K562 (cell line): Measurements from ENCODE around the gene RIPK4. TPM values are rescaled to one million over a fixed set of nuclear protein-coding genes. Genes with fewer than 3 reads are reported as not detected.

Experiments used
- ATAC-seq: fragments of 200-7000 bp; cut with Tn5 transposase; 3 replicates; pipeline ENCODE4 v1.9.1; 2020; ENCODE audit warnings: moderate library complexity
- BruUV-seq: library from RNA; stranded (reverse); fragments of 400-500 nt; replicated peaks from 2 replicates; lab custom pipeline; 2021; lab: Mats Ljungman, UMichigan
- CTCF ChIA-PET: fragments of 300-600 bp; formaldehyde crosslinking; extraction: SDS; loops from one replicate; lab custom pipeline; 2021; ENCODE audit warnings: low intra/inter-chr PET ratio; lab: Yijun Ruan, JAX
- POLR2A ChIA-PET: fragments of 300-600, 350-650 bp; sonication (Branson Sonifier 250); formaldehyde crosslinking; extraction: SDS; loops from one replicate; lab custom pipeline; 2021; ENCODE audit warnings: antibody characterized with exemption, inconsistent platforms; lab: Yijun Ruan, JAX
- DNase-seq, 4 experiments: peaks; one replicate each; pipeline versions ENCODE4 v3.0.0 to v3.0.0-alpha.2; 2011 to 2018; ENCODE audit warnings: low spot score in 3 of 4, mixed read lengths in 3 of 4; ENCODE audit errors: extremely low read depth in 1 of 4
- FAIRE-seq: peaks from 2 replicates; lab custom pipeline; 2011; peaks lifted over from hg19 to GRCh38; lab: Jason Lieb, UNC
- H2AFZ ChIP-seq: 2 replicates; pipeline ENCODE4 v1.6.0; 2011; ENCODE audit warnings: low read depth, low read length, control low read depth, inconsistent platforms
- H3K27ac ChIP-seq: fragments of 200-600 bp; 3 replicates; pipeline ENCODE4 v1.8.0; 2011; ENCODE audit warnings: low read depth, mild to moderate bottlenecking, control low read depth, inconsistent platforms, low read length, moderate library complexity, mixed read lengths; ENCODE audit errors: extremely low read depth
- H3K27me3 ChIP-seq, 2 experiments: fragments of 300-600 bp in 1 of 2; 2 replicates in 1 of 2; 3 replicates in 1 of 2; pipeline versions ENCODE4 v1.6.0 to v1.8.0; 2011; ENCODE audit warnings: inconsistent platforms in 2 of 2, low read length in 2 of 2, mild to moderate bottlenecking in 1 of 2, mixed read lengths in 1 of 2, moderate library complexity in 1 of 2; ENCODE audit not compliant: control insufficient read depth in 2 of 2, insufficient read depth in 2 of 2
- H3K36me3 ChIP-seq: fragments of 300-600 bp; 3 replicates; pipeline ENCODE4 v1.8.0; 2011; ENCODE audit warnings: mild to moderate bottlenecking, low read length, inconsistent platforms; ENCODE audit not compliant: control insufficient read depth, insufficient read depth
- H3K4me1 ChIP-seq, 2 experiments: fragments of 200-600 bp in 1 of 2; replicated peaks in 1 of 2; 2 replicates in 1 of 2; 3 replicates in 1 of 2; pipeline versions ENCODE4 v1.5.1 to v1.8.0; 2011; ENCODE audit warnings: inconsistent platforms in 2 of 2, low read length in 2 of 2, mild to moderate bottlenecking in 1 of 2, mixed read lengths in 1 of 2, moderate library complexity in 1 of 2; ENCODE audit not compliant: control insufficient read depth in 2 of 2, insufficient read depth in 2 of 2
- H3K4me2 ChIP-seq: 2 replicates; pipeline ENCODE4 v1.6.1; 2011; ENCODE audit warnings: low read length, control low read depth, inconsistent platforms, mixed read lengths; ENCODE audit not compliant: insufficient read depth
- H3K4me3 ChIP-seq: fragments of 200-600 bp; sonication (generic), shearing (Covaris generic); 2 replicates; pipeline ENCODE4 v1.5.1; 2016; ENCODE audit warnings: control low read depth, inconsistent platforms
- H3K79me2 ChIP-seq: fragments of 200-600 bp; 3 replicates; pipeline ENCODE4 v1.8.0; 2011; ENCODE audit warnings: low read length, inconsistent platforms; ENCODE audit not compliant: control insufficient read depth, insufficient read depth
- H3K9ac ChIP-seq, 2 experiments: 2 replicates each; pipeline versions ENCODE4 v1.6.0 to v1.6.1; 2011; ENCODE audit warnings: low read depth in 2 of 2, low read length in 2 of 2, control low read depth in 1 of 2, inconsistent platforms in 1 of 2, mild to moderate bottlenecking in 1 of 2, mixed read lengths in 1 of 2; ENCODE audit not compliant: insufficient read depth in 1 of 2
- H3K9me1 ChIP-seq: one replicate; pipeline ENCODE4 v1.6.0; 2011; ENCODE audit warnings: inconsistent platforms, mild to moderate bottlenecking, low read length, moderate library complexity; ENCODE audit not compliant: control insufficient read depth, insufficient read depth
- H3K9me3 ChIP-seq: replicated peaks from 2 replicates; pipeline ENCODE4 v1.5.1; 2011; ENCODE audit warnings: low read depth, low read length, inconsistent platforms; ENCODE audit not compliant: control insufficient read depth, insufficient read depth
- H4K20me1 ChIP-seq: replicated peaks from 2 replicates; pipeline ENCODE4 v1.6.1; 2011; ENCODE audit warnings: low read length, inconsistent platforms, mixed read lengths; ENCODE audit not compliant: control insufficient read depth, insufficient read depth
- CTBP1 ChIP-seq: fragments of 450-650 bp; IDR thresholded peaks from 2 replicates; pipeline ENCODE4 v1.6.1; 2016; ENCODE audit warnings: borderline replicate concordance
- IRF2 ChIP-seq: sonication (generic); formaldehyde crosslinking; IDR thresholded peaks from 2 replicates; pipeline ENCODE4 v1.8.1; 2022; ENCODE audit warnings: mild to moderate bottlenecking, missing genetic modification reagents
- NEUROD1 ChIP-seq: fragments of 150-350 bp; IDR thresholded peaks from 2 replicates; pipeline ENCODE4 v1.6.1; 2014; ENCODE audit warnings: borderline replicate concordance, low read length, low read depth; ENCODE audit not compliant: partially characterized antibody
- TCF7L2 ChIP-seq: fragments of 150-350 bp; IDR thresholded peaks from 2 replicates; pipeline ENCODE4 v1.6.1; 2016; ENCODE audit warnings: low read depth, mild to moderate bottlenecking, low read length, moderate library complexity
- WGBS: fragments of 100-300 bp; shearing (Covaris generic); methylation state at CpG from one replicate; pipeline ENCODE4 v1.1.6; 2016; ENCODE audit warnings: low coverage, mixed read lengths; ENCODE audit not compliant: insufficient coverage; ENCODE audit errors: missing lambda C conversion rate; 5-methylcytosine and 5-hydroxymethylcytosine counted together
- in situ Hi-C: fragments of 300-500 bp; cut with MboI; formaldehyde crosslinking; loops from 4 replicates; pipeline ENCODE4 v1.15.0; 2018; ENCODE audit warnings: inconsistent platforms, mixed read lengths
- intact Hi-C: fragments of 100-400 bp; cut with micrococcal nuclease; formaldehyde crosslinking; loops from 2 replicates; pipeline ENCODE4 v1.14.2; 2022
- polyA plus RNA-seq, 8 experiments: library from polyadenylated mRNA; depleted of rRNA in 4 of 8; stranded (reverse) in 5 of 8; unstranded in 3 of 8; fragments of >200 nt; fragmentation: Nextera tagmentation in 2 of 8; fragmentation: Illumina TruSeq in 1 of 8; extraction: Ambion mirVana in 2 of 8; extraction: Trizol in 1 of 8; gene quantifications; 2 replicates each; pipeline versions ENCODE4 v1.2.1 to v1.2.3, GENCODE V29; 2011 to 2014; ENCODE audit warnings: inconsistent platforms in 1 of 8, missing spikeins in 1 of 8
- total RNA-seq, 7 experiments: library from RNA; depleted of rRNA in 6 of 7; stranded (reverse); fragments of >200 nt in 6 of 7; fragmentation: Illumina TruSeq in 2 of 7; extraction: Trizol in 2 of 7; gene quantifications; 2 replicates each; pipeline versions ENCODE4 v1.2.1 to v1.2.3, GENCODE V29; 2011 to 2021; ENCODE audit warnings: low replicate concordance in 1 of 7
- TF ChIP-seq, protein P1 (sequence below): sonication (generic); formaldehyde crosslinking; IDR thresholded peaks from 2 replicates; pipeline ENCODE4 v1.8.1; 2023; ENCODE audit warnings: missing genetic modification reagents, mild to moderate bottlenecking, borderline replicate concordance

The RIPK4 gene
- total and polyA plus RNA-seq, 9 of the 15 experiments (the other 6 are each of a cell fraction or from before 2014, with no cell fraction given): not detected

DNA sequence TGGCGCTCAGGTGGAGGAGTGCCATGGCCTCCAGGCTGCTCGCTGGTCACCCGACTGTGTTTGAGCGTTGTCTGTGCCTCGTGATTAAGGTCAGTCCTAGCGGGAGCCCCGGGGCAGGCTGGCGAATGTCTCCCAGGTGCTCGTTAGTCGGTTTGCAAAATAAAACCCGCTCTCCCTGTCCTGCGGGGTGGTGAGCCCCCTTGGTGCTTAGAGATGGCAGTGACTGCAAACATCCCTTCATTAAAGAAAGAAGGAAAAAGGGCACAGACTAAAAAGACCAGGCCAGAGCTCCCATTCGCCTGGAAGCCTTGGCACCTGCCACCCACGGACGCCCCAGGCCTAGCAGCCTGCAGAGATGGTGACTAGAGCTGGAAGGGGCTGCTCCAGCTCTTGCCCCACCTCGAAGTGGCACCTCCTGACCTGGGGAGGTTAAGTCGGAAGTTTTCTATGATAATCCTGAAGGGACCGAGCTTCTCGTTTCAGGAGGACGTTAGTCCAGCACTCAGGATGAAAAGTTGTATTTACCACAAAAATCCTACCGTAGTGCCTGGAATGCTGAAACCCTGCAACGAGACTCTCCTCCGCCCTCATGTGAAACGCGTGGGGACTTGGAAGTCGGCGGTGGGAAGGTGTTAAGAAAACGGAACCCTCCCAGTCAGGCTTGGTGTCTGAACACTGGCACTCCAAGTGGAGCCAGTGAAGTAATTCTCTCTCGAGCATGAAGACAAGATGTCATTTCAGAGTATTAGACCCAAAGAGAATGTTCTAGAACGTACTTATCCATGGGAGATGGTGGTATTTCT lies 24.6 kb downstream of the RIPK4 start:
- no peak for DNase-seq
- intact Hi-C loops (no loop called here), in situ Hi-C loops (no loop called here)
- no TSS peak for BruUV-seq
- no peak overlapping the region for H3K4me3 ChIP-seq
- H3K36me3 ChIP-seq: no peaks in the 10 kb centered on the region
- no peak overlapping the region for H3K9ac ChIP-seq
- WGBS: 1% methylated on average over 30 of the region's 30 CpGs
- ChIA-PET POLR2A (interaction anchor here (1.8 kb wide), 1 partner anchor 11 kb away, joined by 7 read pairs; no protein-coding TSS in a partner anchor), CTCF (no interaction called here)
- TF ChIP-seq NEUROD1: no peak
- TF ChIP-seq IRF2 (CRISPR knock-in tag): no peak
- TF ChIP-seq CTBP1: no peak
- TF ChIP-seq, protein P1, sequence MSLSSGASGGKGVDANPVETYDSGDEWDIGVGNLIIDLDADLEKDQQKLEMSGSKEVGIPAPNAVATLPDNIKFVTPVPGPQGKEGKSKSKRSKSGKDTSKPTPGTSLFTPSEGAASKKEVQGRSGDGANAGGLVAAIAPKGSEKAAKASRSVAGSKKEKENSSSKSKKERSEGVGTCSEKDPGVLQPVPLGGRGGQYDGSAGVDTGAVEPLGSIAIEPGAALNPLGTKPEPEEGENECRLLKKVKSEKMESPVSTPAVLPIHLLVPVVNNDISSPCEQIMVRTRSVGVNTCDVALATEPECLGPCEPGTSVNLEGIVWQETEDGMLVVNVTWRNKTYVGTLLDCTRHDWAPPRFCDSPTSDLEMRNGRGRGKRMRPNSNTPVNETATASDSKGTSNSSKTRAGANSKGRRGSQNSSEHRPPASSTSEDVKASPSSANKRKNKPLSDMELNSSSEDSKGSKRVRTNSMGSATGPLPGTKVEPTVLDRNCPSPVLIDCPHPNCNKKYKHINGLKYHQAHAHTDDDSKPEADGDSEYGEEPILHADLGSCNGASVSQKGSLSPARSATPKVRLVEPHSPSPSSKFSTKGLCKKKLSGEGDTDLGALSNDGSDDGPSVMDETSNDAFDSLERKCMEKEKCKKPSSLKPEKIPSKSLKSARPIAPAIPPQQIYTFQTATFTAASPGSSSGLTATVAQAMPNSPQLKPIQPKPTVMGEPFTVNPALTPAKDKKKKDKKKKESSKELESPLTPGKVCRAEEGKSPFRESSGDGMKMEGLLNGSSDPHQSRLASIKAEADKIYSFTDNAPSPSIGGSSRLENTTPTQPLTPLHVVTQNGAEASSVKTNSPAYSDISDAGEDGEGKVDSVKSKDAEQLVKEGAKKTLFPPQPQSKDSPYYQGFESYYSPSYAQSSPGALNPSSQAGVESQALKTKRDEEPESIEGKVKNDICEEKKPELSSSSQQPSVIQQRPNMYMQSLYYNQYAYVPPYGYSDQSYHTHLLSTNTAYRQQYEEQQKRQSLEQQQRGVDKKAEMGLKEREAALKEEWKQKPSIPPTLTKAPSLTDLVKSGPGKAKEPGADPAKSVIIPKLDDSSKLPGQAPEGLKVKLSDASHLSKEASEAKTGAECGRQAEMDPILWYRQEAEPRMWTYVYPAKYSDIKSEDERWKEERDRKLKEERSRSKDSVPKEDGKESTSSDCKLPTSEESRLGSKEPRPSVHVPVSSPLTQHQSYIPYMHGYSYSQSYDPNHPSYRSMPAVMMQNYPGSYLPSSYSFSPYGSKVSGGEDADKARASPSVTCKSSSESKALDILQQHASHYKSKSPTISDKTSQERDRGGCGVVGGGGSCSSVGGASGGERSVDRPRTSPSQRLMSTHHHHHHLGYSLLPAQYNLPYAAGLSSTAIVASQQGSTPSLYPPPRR (CRISPR knock-in tag): no peak
- TF ChIP-seq TCF7L2: no peak
- H3K27me3 ChIP-seq: peaks cover 66 to 89% of the 10 kb centered on the region in 2 experiments
- H3K27ac ChIP-seq: no peak overlapping the region
- H3K79me2 ChIP-seq: no peaks in the 10 kb centered on the region
- peak; percentile 11 for FAIRE-seq
- H2AFZ ChIP-seq: no peak overlapping the region
- no peak overlapping the region for H3K4me2 ChIP-seq
- ATAC-seq: no peak
- H4K20me1 ChIP-seq: peaks cover 24% of the 10 kb centered on the region; the same call in 1 of the 2 replicates
- H3K9me1 ChIP-seq: no peaks in the 10 kb centered on the region
- peaks cover 0 to 10% of the 10 kb centered on the region in 2 experiments; a peak in 1 of 5 replicates for H3K4me1 ChIP-seq
- no peaks in the 10 kb centered on the region for H3K9me3 ChIP-seq
